ENCODE measurements around the gene PRAMEF8. TPM values are rescaled to one million over a fixed set of nuclear protein-coding genes. Genes with fewer than 3 reads are reported as not detected.

Gene PRAMEF8
- total RNA-seq, 4 donors from 2014 or later: not detected

Small RNA genes within 50 kb of the gene (small RNA-seq; reads per million reads assigned to genes)
- not detected for gene RNU6-771P

Other genes starting within 250 kb of the PRAMEF8 start
- not detected for gene PRAMEF27, start 228.6 kb downstream of the PRAMEF8 start, total RNA-seq
- not detected for gene HNRNPCL3, start 224.4 kb downstream of the PRAMEF8 start, total RNA-seq
- gene PRAMEF25, start 214.4 kb downstream of the PRAMEF8 start, total RNA-seq: not detected
- gene HNRNPCL2, start 168.3 kb downstream of the PRAMEF8 start, total RNA-seq: not detected
- not detected for gene PRAMEF26, start 129.1 kb downstream of the PRAMEF8 start, total RNA-seq
- gene HNRNPCL4, start 119.5 kb downstream of the PRAMEF8 start, total RNA-seq: not detected
- gene PRAMEF9, start 113.3 kb downstream of the PRAMEF8 start, total RNA-seq: not detected
- gene PRAMEF13, start 83.7 kb downstream of the PRAMEF8 start, total RNA-seq: not detected
- gene PRAMEF18, start 59.0 kb downstream of the PRAMEF8 start, total RNA-seq: not detected
- gene PRAMEF5, start 30.9 kb downstream of the PRAMEF8 start, total RNA-seq: not detected
- not detected for gene PRAMEF33, start 18.4 kb upstream of the PRAMEF8 start, total RNA-seq
- not detected for gene PRAMEF15, start 30.4 kb upstream of the PRAMEF8 start, total RNA-seq
- gene PRAMEF14, start 62.0 kb upstream of the PRAMEF8 start, total RNA-seq: not detected
- gene PRAMEF19, start 86.8 kb upstream of the PRAMEF8 start, total RNA-seq: not detected
- not detected for gene PRAMEF17, start 104.5 kb upstream of the PRAMEF8 start, total RNA-seq
- not detected for gene PRAMEF20, start 125.3 kb upstream of the PRAMEF8 start, total RNA-seq
- under 1 TPM in 2 of 4 donors, not detected in 2; 0.48 to 0.56 TPM for gene LRRC38, start 228.9 kb upstream of the PRAMEF8 start, total RNA-seq